AG09309 (cell line): ENCODE results near the gene CLEC18B.

ENCODE experiments used
- DNase-seq: peaks from one replicate; pipeline ENCODE4 v3.0.0-alpha.2; 2010; ENCODE audit warnings: low read depth
- H3K4me3 ChIP-seq: 2 replicates; pipeline ENCODE4 v1.5.1; 2011; ENCODE audit warnings: mild to moderate bottlenecking, low read depth, low read length, moderate library complexity; ENCODE audit not compliant: control insufficient read depth
- TF ChIP-seq, protein P1 (sequence below): IDR thresholded peaks from 2 replicates; pipeline ENCODE4 v1.5.1; 2011; ENCODE audit warnings: mild to moderate bottlenecking, low read depth, low read length, inconsistent platforms; ENCODE audit not compliant: insufficient read depth, control insufficient read depth; ENCODE audit errors: missing control alignments

Gene CLEC18B

DNA sequence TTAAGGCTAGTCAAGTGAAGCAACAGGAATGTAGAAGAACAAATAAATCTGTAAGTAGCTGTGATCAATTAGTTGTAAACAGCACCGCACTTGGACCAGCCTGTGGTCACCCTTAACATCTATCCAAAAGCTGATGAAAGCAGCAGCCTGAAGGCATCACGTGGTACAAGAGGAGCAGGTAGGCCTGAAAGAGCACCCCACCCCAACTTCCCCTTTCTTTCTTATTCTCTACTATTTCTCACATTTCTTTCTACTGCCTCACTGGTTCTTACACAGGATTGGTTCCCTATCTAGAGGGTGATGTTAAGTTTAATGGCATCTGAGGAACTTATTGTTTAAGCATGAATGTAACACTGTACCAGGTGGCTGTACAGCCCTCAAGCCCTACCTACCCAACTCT is 42.6 kb upstream of the CLEC18B start:
- DNase-seq = no peak
- TF ChIP-seq, protein P1, sequence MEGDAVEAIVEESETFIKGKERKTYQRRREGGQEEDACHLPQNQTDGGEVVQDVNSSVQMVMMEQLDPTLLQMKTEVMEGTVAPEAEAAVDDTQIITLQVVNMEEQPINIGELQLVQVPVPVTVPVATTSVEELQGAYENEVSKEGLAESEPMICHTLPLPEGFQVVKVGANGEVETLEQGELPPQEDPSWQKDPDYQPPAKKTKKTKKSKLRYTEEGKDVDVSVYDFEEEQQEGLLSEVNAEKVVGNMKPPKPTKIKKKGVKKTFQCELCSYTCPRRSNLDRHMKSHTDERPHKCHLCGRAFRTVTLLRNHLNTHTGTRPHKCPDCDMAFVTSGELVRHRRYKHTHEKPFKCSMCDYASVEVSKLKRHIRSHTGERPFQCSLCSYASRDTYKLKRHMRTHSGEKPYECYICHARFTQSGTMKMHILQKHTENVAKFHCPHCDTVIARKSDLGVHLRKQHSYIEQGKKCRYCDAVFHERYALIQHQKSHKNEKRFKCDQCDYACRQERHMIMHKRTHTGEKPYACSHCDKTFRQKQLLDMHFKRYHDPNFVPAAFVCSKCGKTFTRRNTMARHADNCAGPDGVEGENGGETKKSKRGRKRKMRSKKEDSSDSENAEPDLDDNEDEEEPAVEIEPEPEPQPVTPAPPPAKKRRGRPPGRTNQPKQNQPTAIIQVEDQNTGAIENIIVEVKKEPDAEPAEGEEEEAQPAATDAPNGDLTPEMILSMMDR = no peak
- H3K4me3 ChIP-seq = no peak overlapping the region

DNA sequence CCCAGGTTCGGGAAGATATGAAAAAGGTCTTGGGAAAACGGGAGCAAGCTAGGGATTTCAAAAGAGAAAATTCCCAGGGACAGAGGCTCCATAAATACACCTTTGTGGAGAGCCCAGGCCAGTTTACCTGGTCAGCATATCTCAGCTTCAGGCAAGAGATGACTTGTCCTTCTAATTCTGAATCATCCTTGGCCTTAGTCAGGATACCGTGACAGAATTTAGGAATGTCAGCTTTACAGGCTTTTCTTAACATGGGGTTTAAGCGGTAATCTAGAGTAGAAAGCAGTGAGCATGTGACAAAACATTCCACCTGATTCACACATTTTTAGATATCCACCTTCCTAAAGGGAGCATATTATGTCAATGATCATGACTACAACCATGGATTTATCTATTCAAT is 41.1 kb upstream of the CLEC18B start:
- TF ChIP-seq, protein P1 = no peak
- no peak for DNase-seq
- H3K4me3 ChIP-seq = no peak overlapping the region

DNA sequence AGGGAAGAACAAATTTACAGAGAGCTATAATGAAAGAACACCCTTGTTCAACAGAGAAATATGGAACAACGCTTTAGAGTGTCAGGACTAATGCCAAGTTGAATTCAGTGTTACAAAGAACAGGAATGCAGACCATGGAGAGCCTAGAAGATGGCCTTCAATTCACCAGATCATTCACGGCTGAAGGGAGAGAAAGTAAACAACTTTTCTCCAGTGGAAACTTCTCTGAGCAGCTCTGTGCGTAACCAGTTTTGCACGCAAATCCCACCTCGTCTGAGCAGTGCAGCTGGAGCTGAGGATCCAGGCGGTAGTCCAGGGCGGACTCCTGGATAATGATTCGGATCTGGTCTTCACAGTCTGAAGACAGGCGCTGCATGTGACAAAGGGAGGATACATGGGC is 40.5 kb upstream of the CLEC18B start:
- no peak for DNase-seq
- TF ChIP-seq, protein P1 = no peak
- H3K4me3 ChIP-seq = no peak overlapping the region

DNA sequence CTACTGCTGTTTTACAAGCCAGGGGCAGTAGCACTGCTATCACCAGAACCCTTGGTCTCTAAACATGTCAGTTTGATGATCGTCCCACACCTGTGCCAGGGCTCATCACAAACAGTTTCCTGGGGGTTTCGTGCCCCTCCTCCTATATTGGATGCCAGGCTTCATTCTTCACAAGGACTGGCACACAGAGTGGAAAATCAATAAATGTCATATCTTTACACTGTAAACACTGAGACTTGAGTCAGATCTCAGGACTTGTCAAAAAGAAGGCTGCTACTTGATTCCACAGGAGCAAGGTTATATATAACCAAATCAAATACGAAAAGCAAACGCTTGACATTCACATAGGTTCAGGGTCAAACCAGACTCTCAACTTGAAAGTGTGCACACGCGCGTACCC is 39.3 kb upstream of the CLEC18B start:
- DNase-seq = no peak
- TF ChIP-seq, protein P1 = no peak
- no peak overlapping the region for H3K4me3 ChIP-seq

DNA sequence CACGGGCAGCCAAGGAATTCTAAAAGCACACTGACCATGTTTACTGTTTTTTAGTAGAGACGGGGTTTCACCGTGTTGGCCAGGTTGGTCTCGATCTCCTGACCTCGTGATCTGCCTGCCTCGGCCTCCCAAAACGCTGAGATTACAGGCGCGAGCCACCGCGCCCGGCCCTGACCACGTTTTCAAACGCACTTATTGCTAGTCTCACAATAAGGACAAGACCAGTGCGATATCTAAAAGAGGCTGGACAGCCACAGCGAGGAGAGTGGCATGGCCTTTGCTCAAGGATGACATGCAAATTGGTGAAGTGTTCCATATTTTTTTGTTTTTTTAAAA is 35.0 kb upstream of the CLEC18B start:
- TF ChIP-seq, protein P1 = no peak
- no peak for DNase-seq
- no peak overlapping the region for H3K4me3 ChIP-seq

DNA sequence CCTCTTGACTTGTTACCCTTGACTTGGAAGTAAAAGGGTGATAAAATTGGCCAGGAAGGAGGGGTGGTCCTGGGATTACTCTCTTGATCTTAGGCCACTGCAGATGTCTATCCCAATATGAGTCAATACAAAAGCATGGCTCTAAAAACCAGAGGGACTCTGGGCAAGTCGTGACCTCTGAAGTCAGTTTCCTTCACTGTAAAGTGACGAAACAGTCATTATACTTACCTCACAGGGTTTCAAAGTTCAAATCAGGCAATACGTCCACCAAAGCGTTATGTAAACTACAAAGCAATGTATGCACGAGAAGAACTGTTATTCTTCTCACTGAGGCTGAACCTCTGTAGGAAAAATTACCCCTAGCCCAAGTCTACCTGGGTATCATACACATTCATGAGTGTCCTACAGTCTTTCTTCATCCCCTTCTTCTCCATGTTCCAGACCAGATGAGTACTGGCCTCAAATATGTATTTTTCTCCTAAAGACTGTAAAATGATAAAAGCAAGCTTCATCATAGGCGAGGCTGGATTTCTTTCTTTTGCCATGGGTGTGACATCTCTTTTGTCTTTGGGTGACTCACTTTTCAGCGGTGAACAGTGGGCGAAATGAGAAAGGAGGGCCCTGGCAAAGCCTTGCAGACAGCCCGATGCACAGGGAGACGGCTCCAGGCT is 34.5 kb upstream of the CLEC18B start:
- no peak for DNase-seq
- H3K4me3 ChIP-seq = no peak overlapping the region
- TF ChIP-seq, protein P1 = no peak

DNA sequence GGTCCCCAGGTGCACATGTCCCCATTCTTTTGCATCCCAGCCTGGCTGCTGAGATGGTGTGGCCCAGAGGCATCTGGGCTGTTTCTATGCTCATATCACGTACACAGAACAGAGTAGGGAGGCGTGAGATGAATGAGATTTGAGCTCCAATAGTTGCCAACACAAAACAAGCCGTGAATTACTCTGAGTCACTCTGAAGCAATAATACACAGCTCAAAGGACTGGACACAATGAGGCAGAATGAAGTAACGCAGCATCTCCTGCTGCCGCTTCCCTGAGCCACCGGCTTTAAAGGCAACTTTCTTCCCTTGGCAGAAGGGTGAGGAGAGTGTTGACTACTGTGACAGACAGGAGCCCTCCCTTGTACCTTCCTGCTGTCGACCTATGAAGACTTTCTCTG is 33.9 kb upstream of the CLEC18B start:
- no peak overlapping the region for H3K4me3 ChIP-seq
- TF ChIP-seq, protein P1 = no peak
- DNase-seq = no peak
